HG03442 (cell line): ENCODE data around the gene MBOAT1.
A peak's percentile ranks its signal among the peaks of the same experiment; 100 is the strongest.
"Not testable (repeated sequence)": the region's sequence is repeated elsewhere in the genome, so short reads cannot be mapped to it uniquely, and the experiment has no call there.

Source experiments
- ATAC-seq: cut with Tn5 transposase; IDR thresholded peaks from one replicate; pipeline ENCODE4 v1.9.1; 2021; ENCODE audit warnings: mild to moderate bottlenecking, moderate library complexity; ENCODE audit not compliant: unreplicated experiment

Gene MBOAT1

DNA sequence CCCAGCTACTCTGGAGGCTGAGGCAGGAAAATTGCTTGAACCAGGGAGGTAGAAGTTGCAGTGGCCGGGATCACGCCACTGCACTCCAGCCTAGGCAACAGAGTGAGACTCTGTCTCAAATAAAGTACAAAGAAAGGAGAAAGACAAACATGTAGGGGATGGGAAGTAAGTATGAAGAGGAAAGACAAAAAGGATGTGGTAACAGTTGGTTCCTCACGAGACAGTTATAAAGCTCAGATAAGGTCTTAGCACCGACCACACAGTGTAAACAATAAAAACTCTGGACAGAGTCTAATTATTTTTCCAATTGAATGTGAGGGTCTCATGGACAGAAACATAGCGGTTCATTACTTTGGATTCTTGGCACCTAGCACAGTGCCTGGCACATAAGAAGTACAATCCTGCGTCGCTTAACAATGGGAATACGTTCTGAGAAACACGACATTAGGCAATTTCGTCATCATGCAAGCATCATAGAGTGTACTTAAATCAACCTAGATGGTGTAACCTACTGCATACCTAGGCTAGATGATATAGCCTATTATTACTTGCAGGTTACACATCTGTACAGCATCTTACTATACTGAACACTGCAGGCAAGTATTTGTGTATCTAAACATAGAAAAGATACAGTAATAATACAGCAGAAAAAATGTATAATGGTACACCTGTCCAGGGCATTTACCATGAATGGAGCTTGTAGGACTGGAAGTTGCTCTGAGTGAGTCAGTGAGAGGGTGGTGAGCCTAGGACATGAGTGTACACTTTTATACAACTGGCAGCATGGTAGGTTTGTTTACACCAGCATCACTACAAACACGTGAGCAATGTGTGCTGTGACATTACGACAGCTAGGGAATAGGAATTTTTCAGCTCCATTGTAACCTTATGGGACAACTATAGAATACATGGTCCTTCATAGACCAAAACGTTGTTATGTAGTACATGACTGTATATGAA, 38.2 kb downstream of the MBOAT1 start:
- ATAC-seq = peak; percentile 64

GRCh38 chr6:20172842-20173456, 39.3 kb downstream of the MBOAT1 start:
- ATAC-seq = no peak

GRCh38 chr6:20170455-20171148, 41.7 kb downstream of the MBOAT1 start:
- ATAC-seq = no peak

DNA sequence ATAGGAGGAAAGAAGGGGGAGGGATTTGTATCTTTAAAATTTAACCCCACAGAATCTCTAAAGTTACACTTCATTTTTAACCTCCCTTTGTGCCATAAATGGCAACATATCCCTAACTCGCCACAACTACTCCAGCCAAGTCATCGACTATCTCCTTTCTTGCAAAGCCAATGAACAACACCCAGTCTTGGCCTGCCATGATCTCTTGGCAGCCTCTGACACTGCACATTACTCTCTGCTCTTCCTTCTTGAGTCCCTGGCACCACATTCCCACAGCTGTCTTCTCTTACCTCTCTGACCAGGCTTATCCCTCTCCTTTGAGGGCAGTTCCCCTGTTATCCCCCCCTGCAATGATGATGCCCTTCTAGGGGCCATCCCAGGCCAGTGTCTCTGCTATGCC, 42.5 kb downstream of the MBOAT1 start:
- ATAC-seq = no peak

- ATAC-seq = no peak
These were observed 43.1 kb downstream of the MBOAT1 start for GRCh38 chr6:20169119-20169557.

DNA sequence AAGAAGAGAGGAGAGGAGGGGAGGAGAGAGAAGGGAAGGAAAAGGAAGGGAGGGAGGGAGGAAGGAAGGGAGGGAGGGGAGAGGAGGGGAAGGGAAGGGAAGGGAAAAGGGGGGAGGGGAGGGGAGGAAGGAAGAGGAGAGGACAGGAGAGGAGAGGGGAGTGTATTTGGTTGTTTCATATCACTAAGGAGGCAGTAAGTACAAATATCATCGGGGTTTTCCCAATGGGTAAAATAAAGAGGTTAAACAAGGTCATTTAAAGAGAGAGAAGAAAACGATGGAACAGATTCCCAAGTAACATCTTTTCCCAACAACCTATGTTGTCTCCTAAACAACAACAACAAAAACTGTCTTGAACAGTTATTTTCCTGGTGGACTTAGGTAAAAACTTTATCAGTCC, 43.6 kb downstream of the MBOAT1 start:
- no peak for ATAC-seq

DNA sequence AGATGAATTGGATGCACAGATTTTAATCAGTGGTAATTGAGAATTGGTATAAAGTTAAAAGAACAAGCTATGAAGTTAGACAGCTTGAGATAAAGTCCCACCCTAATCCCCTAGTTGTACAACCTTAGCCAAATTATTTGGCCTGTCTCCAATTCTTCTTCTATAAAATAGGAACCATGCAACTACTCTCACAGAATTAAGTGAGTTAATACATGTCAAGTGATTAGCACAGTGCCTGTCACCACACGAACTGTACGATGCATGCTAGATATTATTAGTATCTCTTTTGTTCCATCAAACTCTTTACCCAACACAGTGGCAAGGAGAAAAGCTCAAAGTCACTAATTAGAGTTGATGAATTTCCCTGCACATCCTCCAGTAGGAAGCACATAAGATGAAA, 44.7 kb downstream of the MBOAT1 start:
- no peak for ATAC-seq

GRCh38 chr6:20166210-20166609, 46.1 kb downstream of the MBOAT1 start:
- no peak for ATAC-seq

- no peak for ATAC-seq
These were observed 49.8 kb downstream of the MBOAT1 start for GRCh38 chr6:20162515-20162914.

GRCh38 chr6:20160541-20161283, 51.6 kb downstream of the MBOAT1 start:
- no peak for ATAC-seq

DNA sequence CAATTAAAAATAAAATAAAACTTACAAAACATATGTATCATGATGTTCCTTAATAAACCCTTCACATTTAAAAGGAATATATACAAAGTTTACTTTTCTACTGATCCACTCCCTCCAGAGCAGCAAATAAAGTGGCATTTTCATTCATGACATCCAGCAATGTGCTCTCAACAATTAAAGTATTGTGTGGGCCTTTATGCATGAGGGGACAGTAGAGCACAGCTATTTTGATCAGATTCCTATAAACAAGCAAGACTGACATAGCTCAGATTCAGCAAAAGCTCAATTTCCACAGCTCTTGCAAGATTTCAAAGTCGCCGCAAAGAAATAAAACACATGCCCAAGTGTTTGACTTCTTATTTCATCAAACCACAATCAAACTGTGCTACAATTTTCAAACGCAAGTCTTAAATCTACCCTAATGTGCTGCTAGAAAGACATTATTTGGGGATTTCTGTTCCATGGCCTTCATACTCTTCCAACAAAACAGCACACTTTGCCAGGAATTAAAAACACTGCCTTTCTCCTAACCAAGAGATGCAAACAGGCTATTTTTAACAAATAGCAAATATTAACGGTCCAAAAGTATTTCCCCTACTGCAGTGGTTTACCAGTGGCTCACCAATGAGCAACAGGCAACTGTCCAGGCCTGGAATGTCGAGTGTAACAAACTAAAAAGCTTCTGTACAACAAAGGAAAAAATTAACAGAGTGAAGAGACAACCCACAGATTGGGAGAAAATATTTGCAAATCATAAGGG, 52.3 kb downstream of the MBOAT1 start:
- no peak for ATAC-seq

- no peak for ATAC-seq
These were observed 53.2 kb downstream of the MBOAT1 start for GRCh38 chr6:20159098-20159497.

GRCh38 chr6:20158676-20159075, 53.6 kb downstream of the MBOAT1 start:
- no peak for ATAC-seq

DNA sequence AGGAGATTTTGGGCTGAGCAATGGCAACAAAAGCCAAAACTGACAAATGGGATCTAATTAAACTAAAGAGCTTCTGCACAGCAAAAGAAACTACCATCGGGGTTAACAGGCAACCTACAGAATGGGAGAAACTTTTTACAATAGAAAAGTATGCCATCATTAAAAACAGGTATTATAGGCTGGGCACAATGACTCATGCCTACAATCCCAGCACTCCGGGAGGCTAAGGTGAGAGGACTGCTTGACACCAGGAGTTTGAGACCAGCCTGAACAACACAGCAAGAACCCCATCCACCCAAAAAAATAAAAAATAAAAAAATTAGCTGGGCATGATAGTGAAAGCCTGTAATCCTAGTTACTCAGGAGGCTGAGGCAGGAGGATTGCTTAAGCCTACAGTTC, 55.4 kb downstream of the MBOAT1 start:
- no peak for ATAC-seq

- ATAC-seq = no peak
These were observed 57.5 kb downstream of the MBOAT1 start for GRCh38 chr6:20154753-20155152.

- no peak for ATAC-seq
These were observed 59.1 kb downstream of the MBOAT1 start for GRCh38 chr6:20153194-20153593.

DNA sequence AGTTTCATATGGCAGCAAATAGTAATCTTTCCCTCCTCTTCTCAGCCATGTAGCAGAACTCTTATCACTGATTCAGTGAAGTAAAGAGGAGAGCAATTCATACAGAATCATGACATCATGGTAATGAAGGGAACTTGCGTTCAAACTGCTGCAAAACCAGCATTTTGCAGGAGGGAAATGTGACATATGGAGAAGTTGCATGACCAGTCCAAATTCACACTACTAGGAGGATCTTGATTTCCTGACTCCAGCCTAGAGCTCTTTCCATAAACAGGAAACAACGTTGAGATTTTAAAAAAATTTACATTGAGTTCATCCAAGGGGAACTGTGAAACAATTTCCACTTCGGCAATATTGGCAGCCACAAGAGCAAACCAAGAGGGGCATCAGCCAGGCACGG, 63.8 kb downstream of the MBOAT1 start:
- ATAC-seq = no peak

GRCh38 chr6:20147469-20147868, 64.8 kb downstream of the MBOAT1 start:
- ATAC-seq = no peak

GRCh38 chr6:20146831-20147230, 65.4 kb downstream of the MBOAT1 start:
- ATAC-seq = not testable (repeated sequence)

DNA sequence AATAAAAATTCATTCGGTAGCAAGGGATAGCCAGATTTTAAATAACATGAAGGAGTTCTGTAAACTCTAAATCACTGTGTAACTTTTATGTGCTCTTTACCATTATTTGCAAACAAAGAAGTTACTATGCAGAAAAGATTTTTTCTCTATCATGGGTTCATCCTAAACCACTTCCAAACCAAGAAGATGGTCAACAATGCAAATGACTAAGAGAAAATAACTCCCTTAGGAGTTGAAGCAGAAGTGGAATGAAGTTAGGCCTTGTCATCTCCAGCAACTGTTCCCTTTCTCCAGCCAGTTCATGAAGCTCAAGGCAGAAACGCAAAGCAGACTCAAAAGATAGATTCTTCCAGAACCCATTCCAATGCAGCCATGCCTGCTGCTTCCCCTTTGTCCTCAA, 66.0 kb downstream of the MBOAT1 start:
- ATAC-seq = no peak
